ENCODE measurements around the gene PHGDH.
"Not testable (repeated sequence)": the region's sequence is repeated elsewhere in the genome, so short reads cannot be mapped to it uniquely, and the experiment has no call there.

The PHGDH gene

GRCh38 chr1:119703666-119704450 is 7.9 kb upstream of the PHGDH start:
- no peak overlapping the region for H3K9ac ChIP-seq (ENCODE audit: insufficient read length)
- TF ChIP-seq FOXP2 (optimal IDR thresholded peaks at IDR 0.05; ENCODE audit: control extremely low read depth, extremely low read length, insufficient read depth) (no peak), POLR2AphosphoS5 (IDR thresholded peaks at IDR 0.05; ENCODE audit: borderline replicate concordance, low read depth, low read length) (no peak), EZH2 (IDR thresholded peaks at IDR 0.05) (no peak)
- H3K9me3 ChIP-seq (ENCODE audit: low read depth, low read length), result no peaks in the 10 kb centered on the region
- no peak overlapping the region for H3K4me3 ChIP-seq
- no peak overlapping the region for H3K27ac ChIP-seq
- DNase-seq (ENCODE audit: low read depth, low spot score), result no peak
- H3K36me3 ChIP-seq (ENCODE audit: insufficient read depth, low read length), result no peaks in the 10 kb centered on the region

GRCh38 chr1:119706599-119706998 is 5.1 kb upstream of the PHGDH start:
- DNase-seq (ENCODE audit: low read depth, low spot score); H3K9me3 ChIP-seq (ENCODE audit: low read depth, low read length); H3K36me3 ChIP-seq (ENCODE audit: insufficient read depth, low read length); H3K27ac ChIP-seq; H3K9ac ChIP-seq (ENCODE audit: insufficient read length); H3K4me3 ChIP-seq: not testable (repeated sequence)

- peaks cover 36% of the 10 kb centered on the region for H3K36me3 ChIP-seq (ENCODE audit: insufficient read depth, low read length)
- not testable (repeated sequence) for H3K9me3 ChIP-seq (ENCODE audit: low read depth, low read length); H3K9ac ChIP-seq (ENCODE audit: insufficient read length); DNase-seq (ENCODE audit: low read depth, low spot score); H3K27ac ChIP-seq
- peak overlapping the region; percentile 94 for H3K4me3 ChIP-seq
Observed at GRCh38 chr1:119711356-119711803, 354 bp upstream of the PHGDH start.

GRCh38 chr1:119712342-119713038 is 756 bp downstream of the PHGDH start:
- H3K4me3 ChIP-seq, result peak overlapping the region; percentile 94
- peak overlapping the region; percentile 98 for H3K9ac ChIP-seq (ENCODE audit: insufficient read length)
- peak overlapping the region; percentile 96 for H3K27ac ChIP-seq
- no peaks in the 10 kb centered on the region for H3K9me3 ChIP-seq (ENCODE audit: low read depth, low read length)
- TF ChIP-seq EZH2 (IDR thresholded peaks at IDR 0.05), result no peak
- TF ChIP-seq POLR2AphosphoS5 (IDR thresholded peaks at IDR 0.05; ENCODE audit: borderline replicate concordance, low read depth, low read length), result peak; percentile 57
- peak; percentile 39 for TF ChIP-seq FOXP2 (optimal IDR thresholded peaks at IDR 0.05; ENCODE audit: control extremely low read depth, extremely low read length, insufficient read depth)
- peaks cover 45% of the 10 kb centered on the region for H3K36me3 ChIP-seq (ENCODE audit: insufficient read depth, low read length)
- DNase-seq (ENCODE audit: low read depth, low spot score), result no peak

GRCh38 chr1:119713039-119713748 is 1.5 kb downstream of the PHGDH start:
- peak overlapping the region; percentile 94 for H3K4me3 ChIP-seq
- H3K9me3 ChIP-seq (ENCODE audit: low read depth, low read length), result no peaks in the 10 kb centered on the region
- peak; percentile 15; the same call in 1 of the 2 replicates for TF ChIP-seq POLR2AphosphoS5 (IDR thresholded peaks at IDR 0.05; ENCODE audit: borderline replicate concordance, low read depth, low read length)
- TF ChIP-seq FOXP2 (optimal IDR thresholded peaks at IDR 0.05; ENCODE audit: control extremely low read depth, extremely low read length, insufficient read depth), result no peak
- H3K9ac ChIP-seq (ENCODE audit: insufficient read length), result peak overlapping the region; percentile 98
- DNase-seq (ENCODE audit: low read depth, low spot score), result no peak
- peak overlapping the region; percentile 96 for H3K27ac ChIP-seq
- H3K36me3 ChIP-seq (ENCODE audit: insufficient read depth, low read length), result peaks cover 52% of the 10 kb centered on the region

- no peak for DNase-seq (ENCODE audit: low read depth, low spot score)
Observed at GRCh38 chr1:119713749-119714456, 2.2 kb downstream of the PHGDH start.

GRCh38 chr1:119714583-119714982 is 2.8 kb downstream of the PHGDH start:
- Histone ChIP-seq H3K36me3 (ENCODE audit: insufficient read depth, low read length) (peaks cover 65% of the 10 kb centered on the region), H3K27ac (0 out of 2 replicates have a peak overlapping the region, but pooled peaks have one; percentile 1), H3K4me3 (peak overlapping the region; percentile 94), H3K9me3 (ENCODE audit: low read depth, low read length) (no peaks in the 10 kb centered on the region), H3K9ac (ENCODE audit: insufficient read length) (peak overlapping the region; percentile 98)
- no peak for DNase-seq (ENCODE audit: low read depth, low spot score)
- TF ChIP-seq FOXP2 (optimal IDR thresholded peaks at IDR 0.05; ENCODE audit: control extremely low read depth, extremely low read length, insufficient read depth) (no peak), EZH2 (IDR thresholded peaks at IDR 0.05) (no peak), POLR2AphosphoS5 (IDR thresholded peaks at IDR 0.05; ENCODE audit: borderline replicate concordance, low read depth, low read length) (no peak)

More at GRCh38 chr1:119713749-119714456, 2.2 kb downstream of the PHGDH start:
- Histone ChIP-seq H3K4me3 (peak overlapping the region; percentile 94), H3K27ac (peak overlapping the region; percentile 96), H3K9ac (ENCODE audit: insufficient read length) (peak overlapping the region; percentile 98), H3K36me3 (ENCODE audit: insufficient read depth, low read length) (peaks cover 59% of the 10 kb centered on the region), H3K9me3 (ENCODE audit: low read depth, low read length) (no peaks in the 10 kb centered on the region)
- 0 out of 2 replicates have a peak, but pooled peaks have one; percentile 4 for TF ChIP-seq POLR2AphosphoS5 (IDR thresholded peaks at IDR 0.05; ENCODE audit: borderline replicate concordance, low read depth, low read length)
- no peak for TF ChIP-seq FOXP2 (optimal IDR thresholded peaks at IDR 0.05; ENCODE audit: control extremely low read depth, extremely low read length, insufficient read depth)
- no peak for TF ChIP-seq EZH2 (IDR thresholded peaks at IDR 0.05)

GRCh38 chr1:119715542-119715941 is 3.8 kb downstream of the PHGDH start:
- Histone ChIP-seq H3K4me3 (peak overlapping the region; percentile 94), H3K9me3 (ENCODE audit: low read depth, low read length) (no peaks in the 10 kb centered on the region), H3K36me3 (ENCODE audit: insufficient read depth, low read length) (peaks cover 75% of the 10 kb centered on the region), H3K9ac (ENCODE audit: insufficient read length) (peak overlapping the region; percentile 48), H3K27ac (peak overlapping the region; percentile 43; the same call in 1 of the 2 replicates)
- DNase-seq (ENCODE audit: low read depth, low spot score), result no peak
- no peak for TF ChIP-seq EZH2 (IDR thresholded peaks at IDR 0.05)
- TF ChIP-seq FOXP2 (optimal IDR thresholded peaks at IDR 0.05; ENCODE audit: control extremely low read depth, extremely low read length, insufficient read depth), result no peak
- TF ChIP-seq POLR2AphosphoS5 (IDR thresholded peaks at IDR 0.05; ENCODE audit: borderline replicate concordance, low read depth, low read length), result no peak; the same call in 1 of the 2 replicates
